ENCODE measurements around the gene SLC23A2. TPM values are rescaled to one million over a fixed set of nuclear protein-coding genes. Genes with fewer than 3 reads are reported as not detected.
"Not testable (repeated sequence)": the region's sequence is repeated elsewhere in the genome, so short reads cannot be mapped to it uniquely, and the experiment has no call there.

Gene SLC23A2
- total RNA-seq, 2 donors from 2014 or later, result 12.3 to 13.7 TPM

GRCh38 chr20:4924032-4924431 lies 77.3 kb downstream of the SLC23A2 start:
- no peaks in the 10 kb centered on the region for H3K27me3 ChIP-seq (ENCODE audit: control insufficient read depth, insufficient read depth, low read length, poor library complexity, severe bottlenecking)
- no peak overlapping the region for H3K4me3 ChIP-seq (ENCODE audit: low read length)
- no peaks in the 10 kb centered on the region for H3K27me3 Mint-ChIP-seq (ENCODE audit: insufficient read depth)
- no peaks in the 10 kb centered on the region for H3K9me3 ChIP-seq (ENCODE audit: control insufficient read depth, low read length)
- no peak overlapping the region for H3K4me3 Mint-ChIP-seq
- no peaks in the 10 kb centered on the region for H3K9me3 Mint-ChIP-seq
- no peak overlapping the region for H3K9ac ChIP-seq (ENCODE audit: extremely low read depth, low read length, poor library complexity, severe bottlenecking)
- no peak for TF ChIP-seq CTCF (conservative IDR thresholded peaks at IDR 0.05)
- DNase-seq, result peak; percentile 58
- no peak overlapping the region for H3K27ac ChIP-seq (ENCODE audit: low read depth, low read length)
- no peaks in the 10 kb centered on the region for H3K36me3 ChIP-seq (ENCODE audit: control insufficient read depth, insufficient read depth, low read length)
- H3K36me3 Mint-ChIP-seq (ENCODE audit: low read depth), result no peaks in the 10 kb centered on the region
- WGBS, 2 experiments (ENCODE audit: insufficient coverage in 1 of 2, insufficient read length in 1 of 2), result 86 to 90% methylated on average over 2 to 6 of the region's 6 CpGs
- H3K4me1 Mint-ChIP-seq, result peaks cover 31% of the 10 kb centered on the region
- H3K27ac Mint-ChIP-seq, result peak overlapping the region; percentile 50
- H3K4me1 ChIP-seq (ENCODE audit: control insufficient read depth, insufficient read depth, low read length), result no peaks in the 10 kb centered on the region

- no peaks in the 10 kb centered on the region for H3K36me3 Mint-ChIP-seq (ENCODE audit: low read depth)
- H3K27ac ChIP-seq (ENCODE audit: low read depth, low read length), result no peak overlapping the region
These were observed 79.1 kb downstream of the SLC23A2 start for GRCh38 chr20:4922186-4922585.

GRCh38 chr20:4921271-4921670 lies 80.0 kb downstream of the SLC23A2 start:
- H3K4me3 ChIP-seq (ENCODE audit: low read length); H3K4me3 Mint-ChIP-seq; H3K4me1 ChIP-seq (ENCODE audit: control insufficient read depth, insufficient read depth, low read length); H3K36me3 ChIP-seq (ENCODE audit: control insufficient read depth, insufficient read depth, low read length); DNase-seq; H3K27me3 ChIP-seq (ENCODE audit: control insufficient read depth, insufficient read depth, low read length, poor library complexity, severe bottlenecking); H3K9ac ChIP-seq (ENCODE audit: extremely low read depth, low read length, poor library complexity, severe bottlenecking); H3K36me3 Mint-ChIP-seq (ENCODE audit: low read depth); H3K9me3 ChIP-seq (ENCODE audit: control insufficient read depth, low read length); H3K9me3 Mint-ChIP-seq; H3K27me3 Mint-ChIP-seq (ENCODE audit: insufficient read depth); H3K27ac ChIP-seq (ENCODE audit: low read depth, low read length); H3K27ac Mint-ChIP-seq: not testable (repeated sequence)
- WGBS, 2 experiments (ENCODE audit: insufficient coverage in 1 of 2, insufficient read length in 1 of 2), result 92% methylated on average over 2 of the region's 2 CpGs; no CpG with 5 or more reads in 1 of the 2 experiments
- H3K4me1 Mint-ChIP-seq, result peaks cover 34% of the 10 kb centered on the region

More at GRCh38 chr20:4922186-4922585, 79.1 kb downstream of the SLC23A2 start:
- H3K9me3 ChIP-seq (ENCODE audit: control insufficient read depth, low read length), result no peaks in the 10 kb centered on the region
- H3K27me3 ChIP-seq (ENCODE audit: control insufficient read depth, insufficient read depth, low read length, poor library complexity, severe bottlenecking), result no peaks in the 10 kb centered on the region
- H3K4me1 Mint-ChIP-seq, result peaks cover 35% of the 10 kb centered on the region
- no peak for DNase-seq
- H3K27ac Mint-ChIP-seq, result no peak overlapping the region
- H3K4me1 ChIP-seq (ENCODE audit: control insufficient read depth, insufficient read depth, low read length), result no peaks in the 10 kb centered on the region
- H3K9me3 Mint-ChIP-seq, result no peaks in the 10 kb centered on the region
- no peak overlapping the region for H3K4me3 Mint-ChIP-seq
- no peaks in the 10 kb centered on the region for H3K27me3 Mint-ChIP-seq (ENCODE audit: insufficient read depth)
- 91 to 100% methylated on average over 4 of the region's 4 CpGs for WGBS, 2 experiments (ENCODE audit: insufficient coverage in 1 of 2, insufficient read length in 1 of 2)
- H3K4me3 ChIP-seq (ENCODE audit: low read length), result no peak overlapping the region
- no peak overlapping the region for H3K9ac ChIP-seq (ENCODE audit: extremely low read depth, low read length, poor library complexity, severe bottlenecking)
- no peaks in the 10 kb centered on the region for H3K36me3 ChIP-seq (ENCODE audit: control insufficient read depth, insufficient read depth, low read length)
- TF ChIP-seq CTCF (conservative IDR thresholded peaks at IDR 0.05), result no peak

GRCh38 chr20:4920655-4921054 lies 80.7 kb downstream of the SLC23A2 start:
- Histone ChIP-seq H3K9me3 (ENCODE audit: control insufficient read depth, low read length) (no peaks in the 10 kb centered on the region), H3K27ac (ENCODE audit: low read depth, low read length) (no peak overlapping the region), H3K36me3 (ENCODE audit: control insufficient read depth, insufficient read depth, low read length) (no peaks in the 10 kb centered on the region), H3K27me3 (ENCODE audit: control insufficient read depth, insufficient read depth, low read length, poor library complexity, severe bottlenecking) (no peaks in the 10 kb centered on the region), H3K9ac (ENCODE audit: extremely low read depth, low read length, poor library complexity, severe bottlenecking) (no peak overlapping the region), H3K4me1 (ENCODE audit: control insufficient read depth, insufficient read depth, low read length) (no peaks in the 10 kb centered on the region), H3K4me3 (ENCODE audit: low read length) (no peak overlapping the region)
- no peaks in the 10 kb centered on the region for H3K36me3 Mint-ChIP-seq (ENCODE audit: low read depth)
- 78 to 87% methylated on average over 1 to 3 of the region's 3 CpGs for WGBS, 2 experiments (ENCODE audit: insufficient coverage in 1 of 2, insufficient read length in 1 of 2)
- peaks cover 35% of the 10 kb centered on the region for H3K4me1 Mint-ChIP-seq
- no peak overlapping the region for H3K27ac Mint-ChIP-seq
- H3K4me3 Mint-ChIP-seq, result no peak overlapping the region
- no peaks in the 10 kb centered on the region for H3K27me3 Mint-ChIP-seq (ENCODE audit: insufficient read depth)
- no peak for TF ChIP-seq CTCF (conservative IDR thresholded peaks at IDR 0.05)
- no peaks in the 10 kb centered on the region for H3K9me3 Mint-ChIP-seq
- no peak for DNase-seq

Measured in endodermal cell (in vitro differentiated cells).